Activated CD4-positive, alpha-beta T cell treated with anti-CD3 and anti-CD28 coated beads for 36 hours (primary cell): ENCODE results near the gene CRYGN. TPM values are rescaled to one million over a fixed set of nuclear protein-coding genes. Genes with fewer than 3 reads are reported as not detected.
A peak's percentile ranks its signal among the peaks of the same experiment; 100 is the strongest.

Experiments
- ATAC-seq: fragments of 200-7000 bp; cut with Tn5 transposase; one replicate; pipeline ENCODE4 v1.10.0; 2021; ENCODE audit warnings: mild to moderate bottlenecking, moderate library complexity
- CTCF ChIA-PET: fragments of 350-600 bp; sonication (Branson Sonifier 250); formaldehyde crosslinking; loops from one replicate; lab custom pipeline; 2021; ENCODE audit warnings: antibody characterized with exemption; lab: Charles Lee
- POLR2A ChIA-PET: fragments of 350-600 bp; sonication (Branson Sonifier 250); formaldehyde crosslinking; loops from one replicate; lab custom pipeline; 2021; ENCODE audit warnings: antibody characterized with exemption, inconsistent platforms; lab: Charles Lee
- DNase-seq: peaks from one replicate; pipeline ENCODE4 v3.0.0-alpha.2; 2020
- H3K27ac Mint-ChIP-seq: one replicate; pipeline ENCODE4 v1.8.0; 2021; ENCODE audit warnings: mixed read lengths
- H3K27me3 Mint-ChIP-seq: one replicate; pipeline ENCODE4 v1.8.0; 2021; ENCODE audit warnings: mixed read lengths
- H3K36me3 Mint-ChIP-seq: one replicate; pipeline ENCODE4 v1.8.0; 2021; ENCODE audit warnings: low read depth, mixed read lengths
- H3K4me1 Mint-ChIP-seq: one replicate; pipeline ENCODE4 v1.8.0; 2021; ENCODE audit warnings: mixed read lengths
- H3K4me3 Mint-ChIP-seq: one replicate; pipeline ENCODE4 v1.8.0; 2021; ENCODE audit warnings: mild to moderate bottlenecking, moderate library complexity, mixed read lengths
- H3K9me3 Mint-ChIP-seq: one replicate; pipeline ENCODE4 v1.8.0; 2021; ENCODE audit warnings: low read depth, mixed read lengths
- intact Hi-C, 2 experiments: fragments of 100-400 bp; cut with DNase I in 1 of 2; cut with micrococcal nuclease in 1 of 2; formaldehyde crosslinking; loops; one replicate each; pipeline versions ENCODE4 v1.14.2 to v1.15.1; 2022 to 2024; cut with DNase I, micrococcal nuclease
- total RNA-seq, 2 experiments: library from RNA; stranded (reverse); gene quantifications; one replicate each; pipeline ENCODE4 v1.2.3, GENCODE V29; 2021

Gene CRYGN
- total RNA-seq, 2 experiments from 2014 or later = 0.11 TPM; not detected in 1

DNA sequence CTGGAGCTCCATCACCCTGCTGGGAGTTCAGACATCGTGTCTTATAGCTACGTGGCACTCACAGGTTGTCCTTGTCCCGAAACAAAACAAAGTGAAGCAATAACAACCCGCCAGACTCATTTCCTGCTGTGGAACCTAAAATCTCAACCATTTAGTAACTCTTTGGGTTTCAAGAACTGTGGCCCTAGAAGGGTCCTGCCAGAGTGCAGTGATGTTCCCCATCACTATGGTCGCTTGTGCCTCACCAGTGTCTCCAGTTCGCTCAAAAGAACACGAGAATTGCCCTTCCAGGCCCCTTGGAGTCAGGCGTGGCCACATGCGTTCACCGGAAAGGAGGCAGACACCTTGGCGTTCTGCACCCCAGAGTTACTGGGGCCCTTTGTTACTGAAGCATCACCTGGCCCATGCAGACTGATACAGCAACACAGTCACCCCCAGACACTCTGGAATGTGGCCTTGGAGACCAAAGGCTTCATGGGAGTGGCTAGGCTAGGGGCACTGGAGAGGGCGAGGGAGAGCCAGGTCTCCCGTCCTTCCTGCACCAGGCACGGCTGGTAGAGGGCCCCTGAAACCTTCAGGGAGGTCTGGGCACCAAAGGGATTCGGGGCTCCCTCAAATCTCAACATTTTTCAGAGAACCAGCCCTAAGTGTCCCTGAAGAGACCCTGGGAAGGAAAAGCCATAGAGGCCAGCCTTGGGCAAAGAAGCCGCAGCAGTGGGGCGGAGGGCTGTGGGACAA is 908 bp downstream of the CRYGN start:
- CTCF ChIA-PET = interaction anchor here (1.3 kb wide), 1 partner anchor 10 kb away, joined by 3 read pairs; no protein-coding TSS in a partner anchor
- Mint-ChIP-seq H3K36me3 (no peaks in the 10 kb centered on the region), H3K4me3 (no peak overlapping the region), H3K9me3 (no peaks in the 10 kb centered on the region), H3K27ac (no peak overlapping the region), H3K27me3 (no peaks in the 10 kb centered on the region), H3K4me1 (peaks cover 34% of the 10 kb centered on the region)
- ATAC-seq (no peak), DNase-seq (no peak)
- intact Hi-C loops = no loop called here
- POLR2A ChIA-PET = no interaction called here

DNA sequence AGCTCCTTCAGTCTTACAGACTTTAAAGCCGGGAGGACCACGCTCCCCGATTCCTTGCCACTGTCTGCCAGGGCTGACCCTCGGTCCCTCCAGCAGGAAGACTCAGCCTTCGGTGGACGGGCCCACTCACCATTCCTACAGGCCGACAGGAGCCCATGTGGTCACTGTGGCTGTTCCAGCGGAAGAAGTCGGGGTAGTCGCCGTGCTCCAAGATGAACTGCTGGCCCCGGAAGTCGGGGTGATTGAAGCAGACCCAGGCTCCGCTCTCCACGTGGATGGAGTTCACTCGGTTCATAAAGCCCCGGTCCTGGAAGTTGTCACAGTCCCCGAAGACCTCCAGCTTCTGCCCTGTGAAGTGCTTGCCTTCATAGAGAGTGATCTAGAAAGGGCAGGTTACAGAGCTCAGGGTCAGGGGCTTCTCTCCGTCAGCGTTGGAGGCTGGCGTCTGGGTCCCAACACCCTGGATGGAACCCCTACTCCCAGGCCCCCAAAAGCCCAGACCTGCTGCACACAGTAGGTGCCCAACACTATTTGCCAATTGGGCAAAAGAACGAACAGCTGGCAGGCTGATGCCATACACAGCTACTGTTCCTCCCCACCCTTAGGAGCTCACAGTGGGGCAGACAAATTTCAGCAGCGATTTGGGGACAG is 1.9 kb downstream of the CRYGN start:
- ATAC-seq (no peak), DNase-seq (no peak)
- no peak overlapping the region for H3K27ac Mint-ChIP-seq
- CTCF ChIA-PET = interaction anchor here (0.7 to 1.3 kb wide), 2 partner anchors 12 to 42 kb away, joined by 3 read pairs; no protein-coding TSS in a partner anchor
- POLR2A ChIA-PET = no interaction called here
- no peaks in the 10 kb centered on the region for H3K9me3 Mint-ChIP-seq
- no peaks in the 10 kb centered on the region for H3K27me3 Mint-ChIP-seq
- H3K36me3 Mint-ChIP-seq = no peaks in the 10 kb centered on the region
- intact Hi-C loops = no loop called here
- H3K4me3 Mint-ChIP-seq = no peak overlapping the region
- H3K4me1 Mint-ChIP-seq = peaks cover 36% of the 10 kb centered on the region

DNA sequence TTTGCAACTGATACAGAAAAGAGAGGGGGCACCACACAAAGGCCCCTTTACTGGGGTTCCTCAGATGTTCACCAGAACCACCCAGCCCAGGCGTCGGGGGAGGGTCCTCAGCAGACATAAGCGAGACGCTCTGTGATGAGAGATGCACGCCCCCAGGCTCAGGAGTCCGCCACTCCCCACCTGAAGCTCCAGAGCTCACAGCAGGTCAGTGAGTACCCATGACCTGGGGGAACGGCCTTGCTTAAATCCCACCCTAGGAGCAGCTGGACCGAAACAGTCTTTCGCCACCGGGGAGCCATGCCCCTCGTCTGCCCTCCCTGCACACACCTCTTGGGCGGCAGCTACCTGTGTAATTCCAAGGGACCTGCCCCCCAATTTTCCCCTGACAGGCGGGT is 2.8 kb downstream of the CRYGN start:
- ATAC-seq = no peak
- H3K27me3 Mint-ChIP-seq = no peaks in the 10 kb centered on the region
- no peak for DNase-seq
- no peak overlapping the region for H3K27ac Mint-ChIP-seq
- no peaks in the 10 kb centered on the region for H3K9me3 Mint-ChIP-seq
- ChIA-PET POLR2A (no interaction called here), CTCF (interaction anchor here (0.7 to 1.1 kb wide), 3 partner anchors 11 to 69 kb away, joined by 3 to 4 read pairs (median 3); no protein-coding TSS in a partner anchor)
- H3K4me1 Mint-ChIP-seq = peaks cover 36% of the 10 kb centered on the region
- intact Hi-C loops = no loop called here
- H3K36me3 Mint-ChIP-seq = no peaks in the 10 kb centered on the region
- H3K4me3 Mint-ChIP-seq = no peak overlapping the region

DNA sequence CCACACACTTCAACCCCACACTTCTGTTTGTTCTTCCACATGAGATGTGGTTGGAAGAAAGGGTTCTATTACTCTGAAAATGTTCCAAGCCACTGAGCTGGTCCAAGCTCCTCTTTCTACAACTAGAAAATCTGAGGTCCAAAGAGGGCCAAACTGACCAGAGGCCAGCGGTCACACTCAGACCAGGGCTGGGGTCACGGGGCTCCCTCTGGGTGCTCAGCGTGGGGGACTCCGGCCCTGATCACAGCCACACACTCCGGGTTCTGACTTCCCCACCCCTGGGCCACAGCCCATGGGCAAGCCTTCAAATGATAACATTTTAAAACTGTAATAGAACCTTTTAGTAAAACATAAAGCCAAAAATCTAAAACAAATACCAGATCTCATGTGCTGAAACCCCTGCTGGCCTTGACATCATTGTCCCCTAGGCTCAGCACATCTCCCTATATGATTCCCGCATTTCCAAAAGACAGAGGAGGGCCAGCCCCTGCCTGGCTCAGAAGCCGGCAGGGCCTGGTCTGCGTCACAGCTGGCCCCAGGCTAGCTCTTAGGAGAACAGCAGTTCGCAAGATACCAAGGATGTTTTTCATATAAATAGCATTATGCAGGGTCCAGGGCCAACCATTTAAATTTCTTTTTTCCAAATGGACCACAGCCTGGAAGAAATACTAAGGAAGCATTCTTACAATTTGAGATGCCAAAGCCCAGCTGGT is 3.3 kb downstream of the CRYGN start:
- ChIA-PET POLR2A (no interaction called here), CTCF (interaction anchor here (0.7 to 1.1 kb wide), 2 partner anchors 12 to 68 kb away, joined by 3 to 4 read pairs; no protein-coding TSS in a partner anchor)
- Mint-ChIP-seq H3K4me3 (no peak overlapping the region), H3K27me3 (no peaks in the 10 kb centered on the region), H3K9me3 (no peaks in the 10 kb centered on the region), H3K27ac (no peak overlapping the region), H3K36me3 (no peaks in the 10 kb centered on the region), H3K4me1 (peaks cover 33% of the 10 kb centered on the region)
- ATAC-seq (no peak), DNase-seq (no peak)
- intact Hi-C loops = no loop called here

DNA sequence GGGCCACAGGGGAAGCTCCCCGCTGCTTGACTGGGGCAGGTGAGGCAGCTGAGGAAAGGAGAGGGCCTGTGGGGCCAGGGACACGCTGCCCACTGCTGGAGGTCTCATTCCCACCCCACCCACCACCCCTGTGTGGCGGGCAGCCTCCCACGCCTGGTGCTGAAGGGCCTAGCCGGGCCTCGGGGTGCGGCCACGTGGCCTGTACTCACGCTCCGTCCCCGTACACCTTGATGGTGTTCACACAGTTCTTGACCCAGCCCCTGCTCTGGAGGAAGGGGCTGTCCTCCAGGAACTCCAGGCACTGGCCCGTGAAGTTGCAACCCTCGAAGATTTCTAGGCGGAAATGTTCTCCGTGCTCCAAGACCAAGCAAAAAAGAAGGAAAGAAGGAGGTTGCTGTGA is 4.0 kb downstream of the CRYGN start:
- ChIA-PET CTCF (no interaction called here), POLR2A (no interaction called here)
- Mint-ChIP-seq H3K27ac (no peak overlapping the region), H3K27me3 (no peaks in the 10 kb centered on the region), H3K4me1 (peaks cover 30% of the 10 kb centered on the region), H3K9me3 (no peaks in the 10 kb centered on the region), H3K36me3 (no peaks in the 10 kb centered on the region), H3K4me3 (no peak overlapping the region)
- DNase-seq (no peak), ATAC-seq (no peak)
- intact Hi-C loops = no loop called here

DNA sequence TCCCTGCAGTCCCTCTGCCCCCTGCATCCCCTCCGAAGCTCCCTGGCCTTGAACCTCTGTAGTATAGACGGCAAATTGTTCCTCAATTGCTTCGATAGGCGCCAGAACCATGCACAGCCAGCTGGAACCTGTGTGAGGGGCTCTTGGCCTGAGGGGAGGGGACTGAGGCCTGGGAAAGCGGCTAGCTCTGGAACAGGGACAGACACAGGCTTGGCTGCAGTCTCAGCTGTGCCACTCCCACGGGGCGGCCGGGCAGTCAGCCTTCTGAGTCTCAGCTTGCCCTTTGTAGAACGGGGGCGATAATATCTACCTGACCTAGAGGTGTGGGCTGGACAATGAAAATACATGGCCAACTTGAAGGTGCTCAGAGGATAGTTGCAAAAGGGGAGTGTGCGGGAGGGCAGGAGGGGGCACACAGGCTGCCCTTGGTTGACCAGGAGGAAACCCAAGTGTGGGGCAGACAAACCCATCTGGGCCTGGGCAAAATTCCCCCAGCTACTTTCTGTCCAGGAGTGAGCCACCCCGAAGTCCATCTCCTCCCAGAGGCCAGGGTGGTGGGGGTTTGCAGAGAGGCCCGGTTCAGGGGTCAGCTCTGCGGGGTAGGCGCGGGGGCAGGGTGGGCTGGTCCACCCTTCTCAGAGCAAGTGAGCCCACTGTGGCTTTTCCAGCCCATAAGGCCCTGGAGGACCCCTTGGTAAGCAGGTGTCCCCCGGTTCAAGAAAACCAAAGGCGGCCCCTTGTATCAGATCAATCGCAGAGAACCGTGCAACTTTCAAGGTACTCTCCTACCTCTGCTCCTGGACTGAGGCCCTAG is 4.6 kb downstream of the CRYGN start:
- no peaks in the 10 kb centered on the region for H3K9me3 Mint-ChIP-seq
- peaks cover 26% of the 10 kb centered on the region for H3K4me1 Mint-ChIP-seq
- ChIA-PET POLR2A (no interaction called here), CTCF (interaction anchor here (0.6 to 0.8 kb wide), 2 partner anchors 45 to 83 kb away, joined by 3 read pairs; no protein-coding TSS in a partner anchor)
- H3K4me3 Mint-ChIP-seq = no peak overlapping the region
- no peak for ATAC-seq
- H3K27ac Mint-ChIP-seq = no peak overlapping the region
- no peaks in the 10 kb centered on the region for H3K27me3 Mint-ChIP-seq
- intact Hi-C loops = no loop called here
- H3K36me3 Mint-ChIP-seq = no peaks in the 10 kb centered on the region
- no peak for DNase-seq

DNA sequence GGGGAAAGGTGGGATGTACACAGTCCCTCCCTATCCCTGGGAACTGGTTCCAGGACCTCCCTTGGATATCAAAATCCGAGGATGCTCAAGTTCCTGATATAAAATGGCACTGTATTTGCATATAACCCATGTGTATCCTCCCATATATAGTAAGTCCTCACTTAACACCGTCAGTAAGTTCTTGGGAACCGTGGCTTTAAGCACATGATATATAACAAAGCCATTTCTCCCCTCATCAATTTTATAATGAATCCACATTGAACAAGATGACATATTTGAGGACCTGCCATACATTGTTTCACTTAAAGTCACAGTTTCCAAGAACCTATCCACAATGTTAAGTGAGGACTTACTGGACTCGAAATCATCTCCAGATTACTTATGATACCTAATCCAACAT is 5.4 kb downstream of the CRYGN start:
- intact Hi-C loops = no loop called here
- H3K27ac Mint-ChIP-seq = no peak overlapping the region
- H3K4me1 Mint-ChIP-seq = peaks cover 32% of the 10 kb centered on the region
- no peak for ATAC-seq
- H3K36me3 Mint-ChIP-seq = no peaks in the 10 kb centered on the region
- ChIA-PET CTCF (interaction anchor here (0.8 to 1.7 kb wide), 3 partner anchors 14 to 125 kb away, joined by 3 to 5 read pairs (median 3); no protein-coding TSS in a partner anchor), POLR2A (no interaction called here)
- no peak overlapping the region for H3K4me3 Mint-ChIP-seq
- no peaks in the 10 kb centered on the region for H3K27me3 Mint-ChIP-seq
- no peaks in the 10 kb centered on the region for H3K9me3 Mint-ChIP-seq
- no peak for DNase-seq

DNA sequence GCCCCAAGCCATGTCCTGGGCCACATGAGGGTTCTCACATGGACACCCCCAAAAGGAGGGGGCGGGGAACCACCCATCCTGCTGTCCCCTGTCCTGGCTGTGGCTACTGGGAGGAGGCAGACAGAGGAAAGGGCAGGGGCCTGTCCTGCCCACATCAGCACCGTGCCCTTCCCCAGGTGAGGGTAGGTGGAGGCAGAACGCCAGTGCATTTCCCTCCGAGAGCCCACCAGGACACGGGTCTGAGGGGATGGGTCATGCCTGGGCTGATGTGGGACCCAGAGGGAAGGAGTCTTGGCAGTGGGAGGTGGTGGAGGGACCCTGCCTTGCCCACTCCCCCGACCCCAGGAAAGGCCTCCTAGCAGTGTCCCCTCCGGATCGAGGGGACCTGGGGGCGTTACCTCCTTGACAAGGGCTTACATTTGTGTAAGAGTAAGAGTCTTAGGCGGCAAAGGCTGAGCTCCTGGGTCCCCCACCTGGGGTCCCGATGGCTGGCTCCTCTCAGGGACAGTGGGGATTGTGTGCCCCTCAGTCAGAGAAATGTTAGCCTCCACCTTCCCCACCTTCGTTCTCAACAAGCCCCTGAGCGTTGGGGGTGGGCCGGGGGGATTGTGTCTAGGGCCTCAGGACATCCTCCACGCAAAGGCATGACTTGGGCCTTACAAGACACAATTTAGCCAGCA is 6.1 kb downstream of the CRYGN start:
- intact Hi-C loops = no loop called here
- H3K27ac Mint-ChIP-seq = no peak overlapping the region
- POLR2A ChIA-PET = no interaction called here
- CTCF ChIA-PET = interaction anchor here (0.5 to 1.7 kb wide), 5 partner anchors 14 to 124 kb away, joined by 3 to 5 read pairs (median 3); no protein-coding TSS in a partner anchor
- H3K9me3 Mint-ChIP-seq = no peaks in the 10 kb centered on the region
- no peaks in the 10 kb centered on the region for H3K36me3 Mint-ChIP-seq
- DNase-seq (no peak), ATAC-seq (no peak)
- H3K4me3 Mint-ChIP-seq = no peak overlapping the region
- H3K4me1 Mint-ChIP-seq = peaks cover 38% of the 10 kb centered on the region
- H3K27me3 Mint-ChIP-seq = no peaks in the 10 kb centered on the region

DNA sequence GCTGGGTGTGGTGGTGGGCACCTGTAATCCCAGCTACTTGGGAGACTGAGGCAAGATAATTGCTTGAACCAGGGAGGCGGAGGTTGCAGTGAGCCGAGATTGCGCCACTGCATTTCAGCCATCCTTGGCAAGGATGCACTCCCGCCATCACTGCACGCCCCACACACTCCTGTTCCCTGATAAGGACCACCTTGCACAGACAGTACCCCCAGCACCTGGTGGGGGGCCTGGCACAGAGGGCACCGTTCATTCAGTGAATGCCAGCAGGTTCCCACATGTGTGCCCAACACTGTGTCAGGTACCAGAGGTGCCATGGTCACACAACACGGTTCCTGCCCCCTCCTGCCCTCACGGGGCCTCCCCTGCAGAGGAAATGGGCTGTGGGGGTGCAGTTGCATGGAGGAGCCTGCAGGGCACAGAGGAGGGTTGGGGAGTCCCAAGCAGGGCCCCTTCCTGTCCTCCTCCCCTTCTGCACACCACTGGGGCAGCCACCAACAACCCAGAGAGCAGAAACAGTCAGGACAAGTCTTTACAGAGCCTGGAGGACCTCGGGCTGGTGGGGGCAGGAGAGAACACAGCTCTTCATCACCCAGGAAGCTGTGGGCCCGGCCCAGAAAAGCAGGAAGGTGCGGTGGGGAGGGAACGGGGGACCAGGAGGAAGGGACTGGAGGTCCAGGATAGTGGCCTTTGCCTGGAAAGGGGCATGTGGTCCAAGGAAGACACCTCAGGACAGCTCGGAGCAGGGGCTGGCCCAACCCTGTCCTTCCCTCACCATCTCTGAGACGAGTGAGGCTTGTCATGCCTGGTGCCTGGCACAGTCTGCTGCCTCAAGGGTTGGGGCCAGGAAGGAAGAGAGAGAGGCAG is 7.1 kb downstream of the CRYGN start:
- ChIA-PET POLR2A (interaction anchor here (0.6 kb wide), 1 partner anchor 53 kb away, joined by 3 read pairs; no protein-coding TSS in a partner anchor), CTCF (interaction anchor here (0.6 to 1.7 kb wide), 7 partner anchors 10 to 309 kb away, joined by 3 to 5 read pairs (median 3); no protein-coding TSS in a partner anchor)
- no peaks in the 10 kb centered on the region for H3K36me3 Mint-ChIP-seq
- H3K4me1 Mint-ChIP-seq = peaks cover 46% of the 10 kb centered on the region
- intact Hi-C loops = no loop called here
- DNase-seq = peak; percentile 85
- no peaks in the 10 kb centered on the region for H3K9me3 Mint-ChIP-seq
- no peaks in the 10 kb centered on the region for H3K27me3 Mint-ChIP-seq
- no peak overlapping the region for H3K4me3 Mint-ChIP-seq
- peak; percentile 92 for ATAC-seq
- H3K27ac Mint-ChIP-seq = peak overlapping the region; percentile 80
